ENCODE data around the gene CCDC18.

GRCh38 chr1:93304716-93305138 lies 124.2 kb downstream of the CCDC18 start:
- TF ChIP-seq CTCF (IDR thresholded peaks at IDR 0.05; ENCODE audit: low read depth, low read length, missing input control) (peak; percentile 92), EGR1 (IDR thresholded peaks at IDR 0.05; ENCODE audit: low read depth in 2 of 2) (no peak), REST (IDR thresholded peaks at IDR 0.05) (no peak), SP1 (IDR thresholded peaks at IDR 0.05) (no peak), TAF1 (conservative IDR thresholded peaks at IDR 0.05) (no peak), FOXA1 (IDR thresholded peaks at IDR 0.05) (no peak), ATF3 (IDR thresholded peaks at IDR 0.05) (no peak), GABPA (IDR thresholded peaks at IDR 0.05 in 1 of 2, conservative IDR thresholded peaks at IDR 0.05 in 1 of 2) (no peak), HNF4G (IDR thresholded peaks at IDR 0.05) (no peak), MAX (IDR thresholded peaks at IDR 0.05) (peak; percentile 16), YY1 (IDR thresholded peaks at IDR 0.05) (no peak), NR2F2 (IDR thresholded peaks at IDR 0.05) (no peak), RAD21 (IDR thresholded peaks at IDR 0.05) (peak; percentile 98), ZBTB33 (IDR thresholded peaks at IDR 0.05) (no peak)
